Liver (tissue), 3 donors: ENCODE measurements around the gene KSR1.

ENCODE experiments used
- CTCF ChIP-seq: fragments of 150-350 bp; IDR thresholded peaks from 2 replicates; pipeline ENCODE4 v1.5.1; 2017; ENCODE audit warnings: improper control_type of control experiment, low read depth, low read length; ENCODE audit not compliant: missing input control
- JUND ChIP-seq, 2 donors: IDR thresholded peaks; 2 replicates each; pipeline ENCODE4 v1.6.1; 2016; ENCODE audit warnings: antibody characterized with exemption in 2 of 2
- MAX ChIP-seq: IDR thresholded peaks from 2 replicates; pipeline ENCODE4 v1.6.1; 2016; ENCODE audit warnings: antibody characterized with exemption
- RAD21 ChIP-seq, 2 donors: IDR thresholded peaks; 2 replicates each; pipeline ENCODE4 v1.6.1; 2016; ENCODE audit warnings: antibody characterized with exemption in 2 of 2, mild to moderate bottlenecking in 2 of 2
- SP1 ChIP-seq: IDR thresholded peaks from 2 replicates; pipeline ENCODE4 v1.6.1; 2018; ENCODE audit warnings: antibody characterized with exemption, mild to moderate bottlenecking
- TAF1 ChIP-seq: conservative IDR thresholded peaks from 2 replicates; pipeline ENCODE4 v1.6.1; 2016; ENCODE audit warnings: antibody characterized with exemption, mild to moderate bottlenecking
- donor health status: healthy.
- donor health status: healthy.

- no peak for TF ChIP-seq CTCF
- TF ChIP-seq SP1 = no peak
- no peak for TF ChIP-seq MAX
- TF ChIP-seq TAF1 = no peak
- TF ChIP-seq JUND (IDR thresholded peaks at IDR 0.05) = no peak
- no peak for TF ChIP-seq RAD21 (IDR thresholded peaks at IDR 0.05)
Measured at GRCh38 chr17:27573548-27573947, 117.3 kb downstream of the KSR1 start.
